Measurements from ENCODE around the gene LHFPL2.

GRCh38 chr5:78546276-78546996, 102.1 kb downstream of the LHFPL2 start:
- no peak for TF ChIP-seq CTCF (IDR thresholded peaks at IDR 0.05)
- TF ChIP-seq POLR2A (IDR thresholded peaks at IDR 0.05), result no peak

Measured in body of pancreas (tissue), 4 donors.